ENCODE measurements around the gene AOPEP.

AOPEP gene

GRCh38 chr9:95025213-95026147 lies 299.0 kb downstream of the AOPEP start:
- DNase-seq: peak; percentile 15

- DNase-seq: no peak
Measured at GRCh38 chr9:95026148-95026524, 299.6 kb downstream of the AOPEP start.

DNA sequence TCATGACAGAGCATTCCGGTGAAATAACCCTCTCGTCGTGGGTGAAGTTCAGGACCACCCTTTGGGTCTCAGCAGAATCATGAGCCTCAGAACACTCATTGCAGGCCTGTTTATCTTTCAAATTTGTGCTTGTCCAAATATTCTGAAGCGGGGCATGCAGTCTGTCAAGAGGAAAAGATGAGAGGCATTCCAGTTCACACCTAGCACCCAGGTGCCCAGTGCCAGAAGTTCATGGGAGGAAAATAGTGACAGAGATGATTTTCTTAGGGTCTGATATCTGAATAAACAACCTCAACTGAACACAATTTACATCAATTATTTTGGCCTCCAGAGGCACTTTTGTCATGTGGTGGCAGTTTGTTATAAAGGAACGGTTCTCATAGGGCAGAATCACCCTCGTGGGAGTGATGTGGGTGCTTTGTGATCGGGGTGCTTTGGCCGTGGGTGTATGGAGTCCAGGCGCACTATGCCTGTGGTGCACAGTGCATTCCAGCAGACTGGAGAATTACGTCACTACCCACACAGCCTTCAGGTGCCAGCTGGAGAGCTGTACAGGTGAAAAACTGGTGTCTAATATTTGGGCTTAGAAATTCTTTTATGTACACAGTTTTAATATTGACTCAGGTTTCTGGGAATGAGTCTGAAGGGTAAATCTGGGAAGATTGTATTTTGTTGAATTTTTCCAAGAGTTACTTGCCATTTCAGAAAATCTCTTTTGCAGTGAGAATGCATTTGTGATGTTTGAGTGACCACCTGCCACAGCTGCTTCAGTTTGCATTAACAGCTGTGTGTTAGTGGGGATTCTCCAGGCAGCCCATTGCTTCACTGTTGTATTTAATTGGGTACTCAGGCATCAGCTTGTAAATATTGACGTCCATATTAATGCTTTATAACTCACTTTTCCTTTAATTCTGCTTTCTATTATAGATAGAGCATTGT lies 301.7 kb downstream of the AOPEP start:
- DNase-seq: peak; percentile 19

GRCh38 chr9:95028853-95029219 lies 302.3 kb downstream of the AOPEP start:
- DNase-seq: peak; percentile 52

DNA sequence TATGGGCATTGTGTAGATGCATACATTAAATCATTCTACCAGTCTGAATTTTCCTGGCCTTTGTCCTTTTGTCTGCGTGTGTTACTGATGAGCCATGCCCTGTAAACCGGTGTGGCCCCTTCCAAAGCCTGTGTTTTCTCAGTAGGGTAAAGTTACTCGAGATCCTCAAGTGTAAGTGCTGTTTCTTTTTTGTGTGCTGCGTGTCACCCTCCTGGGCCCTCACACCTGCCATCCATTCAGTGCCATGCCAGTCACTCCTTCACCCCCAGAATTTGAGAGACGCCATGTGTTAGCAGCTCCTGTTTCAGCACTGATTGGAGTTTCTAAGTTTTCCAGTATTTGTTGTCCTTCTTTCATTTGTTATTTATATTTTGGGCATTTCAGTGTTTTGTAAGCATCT lies 302.8 kb downstream of the AOPEP start:
- DNase-seq: peak; percentile 53

DNA sequence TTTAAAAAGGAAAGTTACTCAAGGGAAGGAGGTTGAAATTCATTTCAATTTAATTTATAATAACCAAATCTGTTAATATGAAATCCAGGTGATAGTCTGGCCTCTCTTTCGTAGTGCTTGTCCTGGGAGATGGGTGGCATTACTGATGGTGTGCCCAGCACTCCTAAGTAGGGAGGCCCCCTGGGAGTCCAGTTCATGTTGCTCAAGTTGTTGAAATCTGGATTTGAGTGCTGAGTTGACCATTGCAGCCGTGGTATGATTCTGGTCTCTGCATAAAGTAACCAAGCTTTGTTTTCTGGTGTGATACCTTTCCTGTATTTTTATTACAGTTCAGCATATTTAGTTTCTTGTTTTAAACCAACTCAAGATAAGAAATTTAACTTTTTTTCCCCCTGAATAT lies 303.2 kb downstream of the AOPEP start:
- DNase-seq: no peak

DNA sequence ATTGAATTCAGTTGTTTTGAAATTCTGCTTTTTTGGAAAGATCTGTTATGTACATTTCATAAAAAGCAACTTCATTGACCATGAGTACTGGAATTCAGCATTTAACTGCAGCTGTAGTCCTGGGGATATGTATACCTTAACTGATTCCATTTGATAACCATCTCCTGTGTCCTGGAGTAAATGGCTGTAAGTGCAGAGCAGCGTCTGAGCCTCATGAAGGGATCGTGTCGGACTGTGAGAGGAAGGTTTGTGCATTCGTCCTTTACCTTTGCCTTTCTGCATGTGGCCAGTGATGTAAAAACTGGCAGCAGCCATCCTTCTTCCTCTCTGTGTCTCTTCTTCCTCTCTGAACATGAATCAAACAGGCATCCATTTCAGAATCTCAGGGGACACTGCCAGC lies 303.8 kb downstream of the AOPEP start:
- DNase-seq: no peak

DNA sequence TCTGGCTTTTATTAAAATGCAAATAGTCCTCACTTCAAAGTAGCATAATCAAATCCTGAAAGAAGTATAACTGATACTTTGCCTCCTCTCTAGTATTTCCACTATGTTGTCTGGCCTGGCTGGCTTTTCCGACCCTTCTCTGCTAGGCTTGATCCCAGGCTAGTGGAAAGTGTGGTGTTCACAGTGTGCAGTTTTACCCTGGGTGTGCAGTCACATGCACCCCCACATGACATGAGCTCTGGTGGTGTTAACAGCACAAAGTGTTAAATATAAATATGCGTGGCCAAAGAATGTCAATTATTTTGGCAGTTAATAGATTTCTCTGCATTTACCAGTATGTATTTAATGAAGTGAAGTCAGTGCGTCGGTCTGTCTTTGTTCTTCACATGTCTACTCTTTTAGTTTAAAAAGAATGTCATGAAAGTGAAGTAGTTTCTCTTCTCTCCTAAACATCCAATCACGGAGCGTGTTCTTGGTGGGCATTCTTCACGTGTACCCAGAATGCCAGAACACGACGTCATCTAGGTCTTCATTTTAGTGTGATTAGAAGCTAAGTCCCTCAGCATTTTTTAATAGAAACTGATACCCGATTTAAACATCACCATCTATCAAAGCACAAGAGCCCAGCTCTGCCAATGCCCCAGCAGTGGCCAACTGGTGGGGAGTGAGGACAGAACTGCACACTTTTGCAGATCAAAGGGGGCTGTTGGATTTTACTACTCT lies 304.6 kb downstream of the AOPEP start:
- DNase-seq: no peak

DNA sequence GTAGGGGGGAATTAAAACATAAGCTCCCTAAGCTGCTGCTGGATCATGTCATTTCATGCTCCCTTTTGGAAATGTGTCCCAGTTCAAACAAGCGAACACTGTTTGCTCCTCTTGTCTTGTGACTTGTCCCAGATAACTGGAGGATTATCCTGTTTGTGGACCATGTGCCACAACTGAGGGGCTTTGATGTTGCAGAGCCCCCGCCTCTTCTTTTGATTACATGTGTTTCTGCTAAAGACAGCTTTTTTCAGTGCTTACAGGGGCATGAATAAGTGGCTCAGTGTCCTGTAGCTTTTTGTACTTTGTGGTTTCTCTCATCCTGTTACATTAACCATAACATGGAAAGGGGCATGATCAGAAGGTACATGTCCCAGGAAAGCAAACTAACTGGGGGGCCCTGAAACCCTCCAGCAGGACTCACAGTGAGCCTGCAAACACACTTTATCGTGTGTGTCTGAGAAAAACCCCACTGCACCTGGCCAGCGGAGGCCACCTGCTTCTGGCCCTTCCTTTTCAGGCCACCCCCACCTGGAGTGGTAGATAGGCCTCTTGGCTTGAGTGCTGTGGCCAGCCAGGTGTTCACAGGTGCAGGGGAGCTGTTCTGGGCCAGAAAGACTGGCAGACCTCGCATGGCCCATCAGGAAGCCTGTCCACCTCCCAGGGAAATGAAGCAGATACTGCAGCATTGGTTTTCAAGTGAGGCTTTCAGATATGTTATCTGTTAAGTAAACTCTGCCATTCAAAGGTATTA lies 305.4 kb downstream of the AOPEP start:
- peak; percentile 75 for DNase-seq

DNA sequence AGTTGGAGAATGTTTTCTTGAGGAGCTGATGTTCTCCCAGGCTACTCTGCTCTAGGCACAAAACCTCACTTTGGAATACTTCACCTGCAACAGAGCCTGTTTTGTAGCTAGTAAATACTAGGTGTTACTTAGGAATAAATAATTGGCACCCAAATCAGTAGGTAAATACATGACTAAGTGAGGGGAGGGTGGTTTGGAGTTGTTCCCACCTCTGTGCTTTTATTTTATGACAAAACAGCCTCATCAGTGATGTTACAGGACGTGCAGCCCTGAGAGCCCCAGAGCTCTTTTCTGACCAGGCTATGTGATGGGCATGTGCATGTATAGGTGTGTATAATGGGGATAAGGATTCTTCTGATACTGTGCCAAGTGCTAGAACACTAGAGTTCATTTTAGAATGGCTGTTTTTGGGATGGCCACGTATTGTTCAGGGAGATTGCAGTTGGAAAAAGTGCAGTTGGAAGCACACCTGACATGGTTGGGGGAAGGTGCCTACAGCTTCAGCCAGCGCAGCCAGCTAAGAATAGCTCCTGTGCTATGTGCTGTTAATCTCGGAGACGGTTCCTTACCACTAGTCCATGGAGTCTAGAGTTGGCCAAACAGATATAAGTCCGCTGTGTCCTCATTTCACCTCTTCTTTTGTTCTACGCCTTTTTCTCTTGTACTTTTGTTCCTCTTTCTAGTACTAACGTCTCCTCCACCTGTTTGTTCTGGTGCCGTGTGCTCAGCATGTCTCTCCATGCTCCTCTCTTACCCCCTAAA lies 306.3 kb downstream of the AOPEP start:
- DNase-seq: peak; percentile 55

GRCh38 chr9:95035846-95036245 lies 309.3 kb downstream of the AOPEP start:
- DNase-seq: no peak

DNA sequence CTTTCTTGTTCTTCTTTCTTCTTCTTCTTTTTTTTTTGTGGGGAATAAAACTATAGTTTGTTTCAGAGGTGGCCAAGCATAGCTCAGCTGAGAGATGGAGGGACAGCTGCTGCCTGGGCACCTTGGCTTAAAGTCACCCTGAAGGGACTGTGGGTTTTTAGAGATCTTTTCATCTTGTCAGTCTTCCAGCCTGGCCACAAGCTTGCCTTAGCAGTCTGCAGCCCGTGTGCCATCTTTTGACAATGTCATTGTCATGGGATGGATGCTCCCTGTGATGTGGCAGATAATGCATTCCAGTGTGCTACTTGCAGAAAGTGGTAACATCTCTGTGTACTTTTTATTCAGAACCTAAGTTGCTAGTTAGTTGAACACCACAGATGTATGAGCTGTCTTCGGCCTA lies 310.2 kb downstream of the AOPEP start:
- DNase-seq: no peak

GRCh38 chr9:95037789-95038521 lies 311.5 kb downstream of the AOPEP start:
- DNase-seq: no peak

DNA sequence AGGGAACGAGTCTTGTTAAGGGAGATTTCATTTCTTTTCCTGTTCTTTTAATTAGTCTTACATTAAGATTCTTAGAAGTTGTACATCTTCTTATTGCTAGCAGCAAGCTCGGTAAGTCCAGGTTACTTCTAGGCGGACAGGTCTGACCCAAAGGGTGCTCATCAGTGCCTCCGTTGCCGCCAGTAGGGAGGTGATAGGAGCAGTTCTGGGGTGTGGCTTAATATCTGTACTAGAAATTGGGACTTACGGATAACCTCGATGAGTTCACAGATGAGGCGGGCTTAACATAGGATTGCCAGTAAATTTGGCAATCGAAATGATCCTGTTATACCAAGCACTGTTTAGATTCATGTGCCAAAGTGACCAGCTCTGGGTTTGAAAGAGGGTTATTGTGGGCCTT lies 312.2 kb downstream of the AOPEP start:
- DNase-seq: no peak

DNA sequence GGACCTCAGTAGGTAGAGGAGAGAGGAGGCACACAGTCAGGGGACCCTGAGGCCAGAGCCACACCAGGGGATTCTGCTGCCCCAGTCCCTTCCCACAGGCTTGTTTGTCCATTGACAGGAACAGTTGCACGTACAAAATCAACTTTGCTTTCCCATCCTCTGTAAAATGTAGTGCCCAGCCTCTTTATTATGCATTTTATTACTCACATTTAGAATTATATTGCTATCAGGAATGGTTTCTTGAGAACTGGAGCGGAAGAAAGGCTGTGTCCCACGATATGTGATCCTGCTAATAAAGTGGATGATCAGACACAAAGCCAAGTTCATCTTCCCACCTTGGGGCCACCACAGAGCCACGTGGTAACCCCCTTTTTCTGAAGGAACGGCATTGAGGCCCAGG lies 313.6 kb downstream of the AOPEP start:
- DNase-seq: no peak

GRCh38 chr9:95043826-95044225 lies 317.3 kb downstream of the AOPEP start:
- no peak for DNase-seq

DNA sequence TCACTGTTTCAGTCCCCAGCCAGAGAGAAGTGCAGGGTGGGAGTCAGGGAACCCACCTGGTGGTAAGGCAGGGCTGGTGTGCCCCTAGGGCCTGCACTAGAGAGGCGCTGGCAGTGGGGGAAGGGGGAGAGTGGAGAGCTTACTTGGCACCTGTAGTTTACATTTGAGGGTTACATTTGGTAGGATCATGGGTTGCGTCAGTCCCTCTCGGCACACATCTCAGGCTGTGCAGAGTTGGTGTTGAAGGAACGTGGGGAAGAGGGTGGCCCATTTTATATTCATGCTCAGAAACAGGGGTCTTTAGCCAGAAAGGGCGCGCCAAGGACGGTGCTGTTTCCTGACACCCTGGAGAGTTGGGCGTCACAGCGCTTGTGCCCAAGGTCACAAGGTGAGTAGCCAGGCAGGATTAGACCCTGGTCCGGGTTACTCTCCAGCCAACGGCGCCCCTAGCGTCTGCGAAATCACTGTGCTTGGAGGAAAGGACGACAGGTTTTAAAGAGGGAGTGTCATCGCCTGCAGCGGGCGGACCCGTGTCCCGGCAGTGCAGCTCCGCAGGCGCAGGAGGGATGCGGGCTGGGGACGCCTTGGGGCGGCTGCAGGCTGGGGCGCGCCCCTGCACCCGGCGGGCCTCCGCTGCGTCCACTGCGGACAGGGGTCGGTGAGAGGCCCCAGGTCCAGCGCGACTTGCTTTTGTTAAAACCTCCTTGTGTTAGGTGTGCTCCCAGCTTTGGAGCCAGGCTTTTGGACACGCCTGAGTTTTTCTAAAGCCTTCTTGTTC lies 318.4 kb downstream of the AOPEP start:
- no peak for DNase-seq

DNA sequence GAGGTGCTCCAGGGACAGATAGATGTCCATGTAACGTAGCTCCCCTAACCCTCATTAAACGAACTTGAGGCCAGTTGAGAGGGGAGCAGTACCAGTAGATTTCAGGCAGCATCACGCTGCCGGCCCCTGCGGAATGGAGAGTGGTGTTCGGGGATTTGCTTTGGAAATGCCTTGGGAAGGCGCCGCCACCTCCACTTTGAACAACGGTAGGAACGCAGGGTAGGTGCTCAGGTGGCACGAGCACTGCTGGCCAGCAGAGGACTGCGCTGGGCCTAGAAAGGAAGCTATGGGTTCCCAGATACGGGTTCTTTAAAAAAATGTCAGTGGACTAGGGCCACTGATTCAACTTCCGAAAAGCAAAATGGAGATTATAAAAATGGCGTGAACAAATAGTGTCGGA lies 319.3 kb downstream of the AOPEP start:
- no peak for DNase-seq

DNA sequence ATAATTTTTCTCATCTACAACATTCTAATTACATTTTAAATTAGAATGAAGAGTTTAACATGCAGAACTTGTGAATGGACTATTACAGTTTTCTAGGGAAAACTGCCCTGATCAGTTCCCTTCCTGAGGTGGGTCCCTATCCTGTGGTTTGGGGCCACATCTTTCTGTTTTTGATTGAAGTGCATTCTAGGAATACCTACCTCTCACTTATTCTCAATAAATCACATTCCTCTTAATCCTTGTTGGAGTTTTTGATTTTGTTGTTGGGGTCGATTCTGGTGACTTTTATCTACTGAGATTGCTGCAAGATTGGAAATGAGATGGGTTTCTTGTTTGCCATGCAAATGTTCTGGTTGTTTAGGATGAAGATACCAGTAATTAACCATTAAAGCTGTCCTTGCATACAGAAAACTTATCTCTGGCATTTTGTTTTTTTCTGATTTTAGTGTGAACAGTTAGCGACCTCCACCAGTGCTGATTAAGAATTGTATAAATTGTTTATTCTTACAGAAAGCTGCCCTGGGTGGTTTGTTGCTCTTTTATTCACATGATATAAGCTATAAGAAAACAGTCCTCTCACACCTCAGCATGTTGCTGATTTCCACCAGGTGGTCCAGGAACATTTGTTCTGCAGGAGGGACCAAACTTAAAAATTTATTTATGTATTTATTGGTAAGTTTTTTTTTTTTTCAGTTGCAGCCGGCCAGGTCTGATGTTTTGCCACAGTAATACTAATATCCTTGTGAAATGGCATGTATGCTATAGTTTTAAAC lies 321.1 kb downstream of the AOPEP start:
- DNase-seq: no peak
